HG02623 (cell line): Measurements from ENCODE around the gene CDC23.
"Not testable (repeated sequence)": the region's sequence is repeated elsewhere in the genome, so short reads cannot be mapped to it uniquely, and the experiment has no call there.

Experiments
- ATAC-seq: cut with Tn5 transposase; IDR thresholded peaks from one replicate; pipeline ENCODE4 v1.9.1; 2021; ENCODE audit warnings: moderate library complexity; ENCODE audit not compliant: unreplicated experiment

Gene CDC23

GRCh38 chr5:138216799-138217198, 3.7 kb upstream of the CDC23 start:
- no peak for ATAC-seq

GRCh38 chr5:138212828-138213160, 329 bp downstream of the CDC23 start:
- no peak for ATAC-seq

GRCh38 chr5:138210985-138211384, 2.1 kb downstream of the CDC23 start:
- no peak for ATAC-seq

GRCh38 chr5:138193859-138194258, 19.3 kb downstream of the CDC23 start:
- ATAC-seq: not testable (repeated sequence)

GRCh38 chr5:138192826-138193225, 20.3 kb downstream of the CDC23 start:
- no peak for ATAC-seq

- no peak for ATAC-seq
Measured at GRCh38 chr5:138188626-138189025, 24.5 kb downstream of the CDC23 start.

- no peak for ATAC-seq
Measured at GRCh38 chr5:138186002-138186447, 27.1 kb downstream of the CDC23 start.

GRCh38 chr5:138182808-138183207, 30.3 kb downstream of the CDC23 start:
- ATAC-seq: no peak

- ATAC-seq: no peak
Measured at GRCh38 chr5:138180841-138181240, 32.3 kb downstream of the CDC23 start.

- ATAC-seq: no peak
Measured at GRCh38 chr5:138180183-138180782, 32.8 kb downstream of the CDC23 start.

- no peak for ATAC-seq
Measured at GRCh38 chr5:138179277-138179857, 33.8 kb downstream of the CDC23 start.

GRCh38 chr5:138178516-138179276, 34.4 kb downstream of the CDC23 start, which contains the start of the genes BRD8 and KIF20A:
Gene BRD8, minus strand, starts transcription at chr5:138178630. Its CDS starts 16 bp downstream, at chr5:138178614.
Gene KIF20A, plus strand, starts transcription at chr5:138179112. Its CDS starts 569 bp downstream, at chr5:138179681.
- peak; percentile 90 for ATAC-seq

GRCh38 chr5:138177941-138178515, 35.1 kb downstream of the CDC23 start:
- no peak for ATAC-seq

GRCh38 chr5:138170299-138170698, 42.8 kb downstream of the CDC23 start:
- no peak for ATAC-seq

GRCh38 chr5:138169124-138169523, 44.0 kb downstream of the CDC23 start:
- no peak for ATAC-seq

GRCh38 chr5:138163721-138164120, 49.4 kb downstream of the CDC23 start:
- no peak for ATAC-seq

- no peak for ATAC-seq
Measured at GRCh38 chr5:138160706-138161105, 52.4 kb downstream of the CDC23 start.

- no peak for ATAC-seq
Measured at GRCh38 chr5:138159666-138160065, 53.5 kb downstream of the CDC23 start.

- ATAC-seq: no peak
Measured at GRCh38 chr5:138157626-138158025, 55.5 kb downstream of the CDC23 start.

GRCh38 chr5:138155977-138156376, 57.1 kb downstream of the CDC23 start:
- ATAC-seq: not testable (repeated sequence)

- ATAC-seq: no peak
Measured at GRCh38 chr5:138149530-138149929, 63.6 kb downstream of the CDC23 start.

- no peak for ATAC-seq
Measured at GRCh38 chr5:138148811-138149210, 64.3 kb downstream of the CDC23 start.
